Measurements from ENCODE around the gene P2RX6.

The P2RX6 gene

GRCh38 chr22:21014726-21015465 lies at the start of gene P2RX6:
P2RX6 (plus strand) TSS chr22:21015165; CDS start chr22:21015175, 10 bp downstream.
- peak; percentile 15 for DNase-seq (ENCODE audit: low spot score)

- no peak for DNase-seq (ENCODE audit: low spot score)
Measured at GRCh38 chr22:20965888-20966855, 48.8 kb upstream of the P2RX6 start.

GRCh38 chr22:20966883-20967696 lies 47.9 kb upstream of the P2RX6 start, which contains the start of gene AIFM3:
AIFM3 (plus strand) TSS chr22:20967255; CDS start chr22:20967945, 690 bp downstream.
- DNase-seq (ENCODE audit: low spot score) = no peak

GRCh38 chr22:20967697-20968211 lies 47.2 kb upstream of the P2RX6 start:
- no peak for DNase-seq (ENCODE audit: low spot score)

- DNase-seq (ENCODE audit: low spot score) = no peak
Measured at GRCh38 chr22:20968281-20968977, 46.5 kb upstream of the P2RX6 start.

GRCh38 chr22:20970939-20971657 lies 43.9 kb upstream of the P2RX6 start:
- DNase-seq (ENCODE audit: low spot score) = no peak

- peak; percentile 57 for DNase-seq (ENCODE audit: low spot score)
Measured at GRCh38 chr22:20972014-20972694, 42.8 kb upstream of the P2RX6 start.

GRCh38 chr22:20972933-20973577 lies 41.9 kb upstream of the P2RX6 start:
- DNase-seq (ENCODE audit: low spot score) = no peak

GRCh38 chr22:20973634-20974286 lies 41.2 kb upstream of the P2RX6 start:
- DNase-seq (ENCODE audit: low spot score) = no peak

- no peak for DNase-seq (ENCODE audit: low spot score)
Measured at GRCh38 chr22:20974336-20974955, 40.5 kb upstream of the P2RX6 start.

- DNase-seq (ENCODE audit: low spot score) = no peak
Measured at GRCh38 chr22:20975541-20976290, 39.2 kb upstream of the P2RX6 start.

- DNase-seq (ENCODE audit: low spot score) = no peak
Measured at GRCh38 chr22:20976291-20976877, 38.6 kb upstream of the P2RX6 start.

- DNase-seq (ENCODE audit: low spot score) = no peak
Measured at GRCh38 chr22:20977019-20977418, 37.9 kb upstream of the P2RX6 start.

- no peak for DNase-seq (ENCODE audit: low spot score)
Measured at GRCh38 chr22:20977516-20978170, 37.3 kb upstream of the P2RX6 start.

- DNase-seq (ENCODE audit: low spot score) = no peak
Measured at GRCh38 chr22:20978419-20978818, 36.5 kb upstream of the P2RX6 start.

- peak; percentile 74 for DNase-seq (ENCODE audit: low spot score)
Measured at GRCh38 chr22:20979243-20979809, 35.6 kb upstream of the P2RX6 start.
